ENCODE results near the gene JSRP1. TPM values are rescaled to one million over a fixed set of nuclear protein-coding genes. Genes with fewer than 3 reads are reported as not detected.

JSRP1 gene
- total RNA-seq, 2 donors from 2014 or later = 0.61 to 1.0 TPM

DNA sequence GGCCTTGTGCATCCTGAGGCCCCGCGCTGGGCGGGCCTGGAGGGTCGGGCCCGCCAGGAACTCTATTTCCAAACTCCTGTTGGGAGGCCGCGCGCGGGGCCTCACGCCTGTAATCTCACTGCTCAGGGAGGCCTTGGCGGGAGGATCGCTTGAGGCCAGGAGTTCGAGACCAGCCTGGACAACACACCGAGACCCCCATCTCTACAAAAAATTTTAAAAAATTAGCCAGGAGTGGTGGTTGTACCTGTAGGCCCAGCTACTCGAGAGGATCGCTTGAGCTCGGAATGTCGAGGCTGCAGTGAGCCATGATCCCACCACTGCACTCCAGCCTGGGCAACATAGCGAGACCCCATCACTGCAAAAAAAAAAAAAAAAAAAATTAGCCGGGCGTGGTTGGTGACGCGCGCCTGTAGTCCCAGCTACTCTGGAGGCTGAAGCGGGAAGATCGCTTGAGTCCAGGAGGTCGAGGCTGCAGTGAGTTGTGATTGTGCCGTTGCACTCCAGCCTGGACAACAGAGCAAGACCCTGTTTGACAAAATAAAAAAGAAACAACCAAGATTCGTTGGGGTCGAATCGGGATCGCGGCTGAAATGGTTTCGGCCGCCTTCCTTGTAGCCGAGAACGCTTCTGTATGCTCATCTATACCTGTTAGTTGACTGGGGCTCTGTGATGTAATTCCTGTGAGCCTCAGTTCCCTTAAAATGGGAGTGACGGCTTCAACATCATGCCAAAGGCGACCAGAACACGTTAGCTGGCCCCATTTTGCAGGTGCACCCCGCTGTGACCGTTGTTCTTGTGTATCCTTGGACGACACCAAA is 19.0 kb downstream of the JSRP1 start:
- no peak for ATAC-seq (replicated peaks)
- Mint-ChIP-seq H3K4me1 (peaks cover 46% of the 10 kb centered on the region), H3K27me3 (no peaks in the 10 kb centered on the region), H3K9me3 (no peaks in the 10 kb centered on the region), H3K4me3 (peak overlapping the region; percentile 95), H3K27ac (peak overlapping the region; percentile 98), H3K36me3 (ENCODE audit: low read depth) (peaks cover 77% of the 10 kb centered on the region)

DNA sequence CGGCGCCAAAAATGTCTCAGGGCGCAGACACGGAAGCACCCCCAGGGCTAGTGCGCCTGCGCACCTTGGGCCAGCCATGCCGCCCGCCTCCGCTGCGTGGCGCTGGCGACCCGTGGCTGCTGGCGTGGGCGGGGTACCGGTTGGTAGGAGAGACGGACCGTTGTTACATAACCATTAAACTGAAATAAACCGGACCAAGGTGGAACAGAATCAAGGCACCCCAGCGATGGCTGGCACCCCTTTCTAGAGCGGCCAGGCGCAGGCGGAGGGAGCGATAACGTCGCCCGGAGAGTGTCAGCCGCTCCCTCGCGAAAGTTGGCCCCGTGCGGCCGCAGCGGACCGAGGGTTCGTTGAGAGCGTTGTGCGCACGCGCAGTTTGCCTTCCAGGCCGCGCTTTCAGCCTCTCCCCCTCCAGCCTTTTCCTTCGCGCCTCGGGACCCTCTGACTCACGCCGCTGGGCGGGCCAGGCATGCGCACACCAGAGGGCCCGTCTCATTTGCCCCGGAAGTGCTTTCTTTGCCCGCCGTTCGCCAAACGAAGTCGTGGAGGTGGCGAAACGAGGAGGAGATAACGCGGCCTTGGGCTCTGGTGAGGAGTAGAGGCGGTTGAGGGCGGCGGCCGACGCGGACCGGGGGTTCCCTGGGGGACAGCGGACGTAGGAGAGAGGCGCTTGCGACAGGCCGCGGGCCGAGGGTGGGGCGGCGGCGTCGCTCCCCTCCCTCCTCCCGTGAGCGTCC is 19.7 kb downstream of the JSRP1 start, which contains the start of the genes PLEKHJ1 and SF3A2:
Gene PLEKHJ1, minus strand, starts transcription at position 16 of the 737 bp plus-strand sequence. CDS start 81 bp downstream, outside the sequence.
Gene SF3A2, plus strand, starts transcription at position 511 of the 737 bp plus-strand sequence. CDS start 6,595 bp downstream, outside the sequence.
- Mint-ChIP-seq H3K9me3 (no peaks in the 10 kb centered on the region), H3K27me3 (no peaks in the 10 kb centered on the region), H3K27ac (peak within 1 kb of the TSS; percentile 98), H3K4me3 (peak within 1 kb of the TSS; percentile 95), H3K4me1 (peaks cover 44% of the 10 kb centered on the region), H3K36me3 (ENCODE audit: low read depth) (peaks cover 73% of the 10 kb centered on the region)
- peak; percentile 86 for ATAC-seq (replicated peaks)

DNA sequence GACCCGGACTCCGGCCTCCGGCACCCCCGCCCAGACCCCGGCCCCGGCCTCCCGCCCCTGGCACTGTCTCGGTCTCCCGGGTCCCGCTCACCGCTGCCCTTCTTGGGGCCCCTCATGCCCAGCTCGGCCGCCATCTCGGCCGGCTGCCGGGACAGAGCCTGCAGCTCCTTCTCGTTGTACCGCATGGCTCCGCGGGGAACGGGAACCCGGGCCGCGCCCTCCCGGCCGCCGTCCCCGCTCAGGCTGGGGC is 20.2 kb downstream of the JSRP1 start:
- Mint-ChIP-seq H3K27me3 (no peaks in the 10 kb centered on the region), H3K36me3 (ENCODE audit: low read depth) (peaks cover 68% of the 10 kb centered on the region), H3K9me3 (no peaks in the 10 kb centered on the region), H3K4me1 (peaks cover 39% of the 10 kb centered on the region), H3K4me3 (peak overlapping the region; percentile 95), H3K27ac (peak overlapping the region; percentile 98)
- ATAC-seq (replicated peaks) = no peak

DNA sequence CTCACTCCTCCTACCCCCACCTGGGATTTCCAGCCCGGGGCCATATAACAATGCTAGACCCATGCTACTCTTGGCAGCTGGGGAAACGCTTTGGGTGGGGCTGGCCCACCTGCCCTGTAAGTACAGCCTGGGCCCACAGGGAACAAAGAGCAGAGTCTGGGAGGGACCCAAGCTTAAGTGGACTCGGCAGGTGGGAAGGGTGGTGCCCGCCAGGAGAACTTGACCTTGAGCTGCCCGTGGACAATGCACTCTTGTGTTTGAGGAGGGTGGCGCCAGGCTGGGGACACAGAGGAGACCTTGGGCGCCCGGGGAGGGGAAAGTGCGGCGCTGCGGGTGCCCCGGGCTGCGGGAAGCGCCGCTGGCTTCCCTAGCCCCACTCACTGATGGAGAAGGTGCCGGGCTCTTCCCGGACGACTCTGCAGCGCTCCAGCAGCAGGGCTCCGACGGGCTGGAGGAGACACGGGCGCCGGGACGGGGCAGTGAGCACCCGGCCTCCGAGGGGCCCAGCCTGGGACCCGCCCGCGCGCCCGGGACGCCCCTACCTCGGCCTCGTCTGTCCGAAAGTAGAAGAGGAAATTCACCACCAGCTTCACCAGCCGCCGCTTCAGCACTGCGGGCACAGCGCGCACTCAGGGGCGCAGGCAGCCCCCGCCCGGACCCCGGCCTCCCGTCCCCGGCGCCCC is 20.7 kb downstream of the JSRP1 start:
- Mint-ChIP-seq H3K36me3 (ENCODE audit: low read depth) (peaks cover 66% of the 10 kb centered on the region), H3K4me1 (peaks cover 35% of the 10 kb centered on the region), H3K4me3 (peak overlapping the region; percentile 95)

DNA sequence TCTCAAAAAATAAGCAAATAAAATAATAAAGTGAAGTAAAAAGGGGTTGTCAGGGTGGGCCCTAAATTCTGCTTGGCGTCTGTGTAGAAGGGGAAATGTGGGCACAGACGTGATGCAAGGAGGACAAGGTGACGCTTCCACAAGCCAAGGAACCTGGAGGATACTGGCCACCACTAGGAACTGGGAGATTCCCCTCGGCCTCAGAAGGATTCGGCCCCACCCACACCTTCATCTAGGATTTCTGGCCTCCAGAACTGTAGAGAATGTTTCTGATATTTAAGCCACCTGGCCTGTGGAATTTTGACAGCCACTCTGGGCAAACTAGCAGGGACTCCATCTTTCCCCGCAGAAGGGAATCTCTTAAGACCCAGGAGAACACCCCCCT is 21.2 kb downstream of the JSRP1 start:
- no peaks in the 10 kb centered on the region for H3K9me3 Mint-ChIP-seq
- ATAC-seq (replicated peaks) = no peak
- H3K27ac Mint-ChIP-seq = peak overlapping the region; percentile 90
- H3K4me3 Mint-ChIP-seq = peak overlapping the region; percentile 95
- H3K4me1 Mint-ChIP-seq = peaks cover 30% of the 10 kb centered on the region
- H3K27me3 Mint-ChIP-seq = no peaks in the 10 kb centered on the region
- H3K36me3 Mint-ChIP-seq (ENCODE audit: low read depth) = peaks cover 65% of the 10 kb centered on the region

More for the DNA sequence above, 20.7 kb downstream of the JSRP1 start:
- Mint-ChIP-seq H3K27me3 (no peaks in the 10 kb centered on the region), H3K9me3 (no peaks in the 10 kb centered on the region), H3K27ac (peak overlapping the region; percentile 90)
- ATAC-seq (replicated peaks) = peak; percentile 6

DNA sequence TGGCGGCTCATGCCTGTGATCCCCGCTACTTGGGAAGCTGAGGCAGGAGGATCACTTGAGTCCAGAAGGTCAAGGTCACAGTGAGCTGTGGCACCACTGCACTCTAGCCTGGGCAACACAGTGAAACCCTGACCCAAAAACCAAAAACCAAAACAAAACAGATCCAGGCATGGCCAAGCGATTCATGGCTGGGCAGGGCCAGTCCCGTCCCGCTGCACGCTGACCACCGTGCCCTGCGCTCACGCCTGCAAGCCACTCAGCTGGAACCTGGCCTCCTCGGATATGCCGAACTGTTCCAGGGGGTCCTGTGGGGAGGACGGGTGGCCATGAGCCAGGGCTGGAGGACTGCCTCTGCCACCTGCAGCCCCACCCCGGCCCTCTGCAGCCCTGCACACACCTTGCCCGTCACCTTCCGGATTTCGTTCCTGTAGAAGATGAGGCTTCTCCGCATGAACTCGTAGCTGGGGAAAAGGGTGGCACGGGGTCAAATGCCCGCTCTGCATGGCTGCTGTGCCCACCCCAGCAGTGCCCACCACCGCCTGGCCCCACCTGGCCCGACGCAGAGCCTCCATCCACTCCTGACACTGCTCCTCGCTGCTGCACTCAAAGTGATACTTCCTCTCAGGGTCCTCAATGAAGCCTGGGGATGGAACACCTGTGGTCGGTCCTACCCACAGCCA is 22.5 kb downstream of the JSRP1 start:
- peak overlapping the region; percentile 95 for H3K4me3 Mint-ChIP-seq
- H3K36me3 Mint-ChIP-seq (ENCODE audit: low read depth) = peaks cover 63% of the 10 kb centered on the region
- ATAC-seq (replicated peaks) = no peak
- H3K9me3 Mint-ChIP-seq = no peaks in the 10 kb centered on the region
- peak overlapping the region; percentile 90 for H3K27ac Mint-ChIP-seq
- no peaks in the 10 kb centered on the region for H3K27me3 Mint-ChIP-seq
- H3K4me1 Mint-ChIP-seq = peaks cover 21% of the 10 kb centered on the region

DNA sequence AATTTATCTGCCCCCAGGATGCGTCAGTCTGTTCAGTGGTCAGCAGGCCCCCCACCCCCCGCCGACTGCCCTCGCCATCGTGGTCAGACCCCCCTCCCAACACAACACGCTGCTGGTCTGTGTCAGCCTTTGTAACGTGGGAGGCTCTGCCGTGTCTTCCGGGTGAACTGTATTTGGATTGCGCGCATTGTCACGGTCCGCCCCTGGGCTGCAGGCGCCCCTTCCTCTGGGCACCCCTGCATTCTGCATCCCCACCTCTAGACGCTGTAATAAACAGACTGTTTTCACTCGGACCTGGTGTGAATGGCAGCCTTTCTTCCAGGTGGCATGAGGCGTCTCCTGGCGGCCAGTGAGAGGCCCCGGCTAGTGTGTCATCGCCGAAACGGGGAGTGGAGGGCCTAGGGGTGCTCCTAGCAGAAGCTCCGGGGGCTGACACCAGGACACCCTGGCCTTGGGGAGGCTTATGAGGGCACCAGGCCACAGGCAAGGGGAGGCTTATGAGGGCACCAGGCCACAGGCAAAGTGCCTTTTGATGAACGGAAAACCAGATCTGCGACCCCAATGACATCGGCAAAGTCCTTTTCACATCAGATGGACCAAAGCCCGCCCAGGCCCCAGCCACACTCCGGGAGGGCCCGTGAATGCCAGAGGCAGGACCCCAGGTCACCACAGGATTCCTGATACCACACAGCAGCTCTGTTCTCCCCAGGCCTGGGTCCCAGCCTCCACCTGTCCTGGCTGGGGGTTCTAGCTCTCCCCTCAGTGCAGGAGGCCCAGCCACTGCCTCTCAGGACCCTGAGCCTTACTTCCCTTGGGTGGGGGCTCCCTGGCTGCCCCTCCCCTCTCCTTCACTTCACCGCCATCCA is 23.7 kb downstream of the JSRP1 start:
- H3K27ac Mint-ChIP-seq = peak overlapping the region; percentile 77
- H3K36me3 Mint-ChIP-seq (ENCODE audit: low read depth) = peaks cover 60% of the 10 kb centered on the region
- H3K4me1 Mint-ChIP-seq = peaks cover 13% of the 10 kb centered on the region
- no peak for ATAC-seq (replicated peaks)
- peak overlapping the region; percentile 26 for H3K4me3 Mint-ChIP-seq
- H3K27me3 Mint-ChIP-seq = no peaks in the 10 kb centered on the region
- H3K9me3 Mint-ChIP-seq = no peaks in the 10 kb centered on the region

DNA sequence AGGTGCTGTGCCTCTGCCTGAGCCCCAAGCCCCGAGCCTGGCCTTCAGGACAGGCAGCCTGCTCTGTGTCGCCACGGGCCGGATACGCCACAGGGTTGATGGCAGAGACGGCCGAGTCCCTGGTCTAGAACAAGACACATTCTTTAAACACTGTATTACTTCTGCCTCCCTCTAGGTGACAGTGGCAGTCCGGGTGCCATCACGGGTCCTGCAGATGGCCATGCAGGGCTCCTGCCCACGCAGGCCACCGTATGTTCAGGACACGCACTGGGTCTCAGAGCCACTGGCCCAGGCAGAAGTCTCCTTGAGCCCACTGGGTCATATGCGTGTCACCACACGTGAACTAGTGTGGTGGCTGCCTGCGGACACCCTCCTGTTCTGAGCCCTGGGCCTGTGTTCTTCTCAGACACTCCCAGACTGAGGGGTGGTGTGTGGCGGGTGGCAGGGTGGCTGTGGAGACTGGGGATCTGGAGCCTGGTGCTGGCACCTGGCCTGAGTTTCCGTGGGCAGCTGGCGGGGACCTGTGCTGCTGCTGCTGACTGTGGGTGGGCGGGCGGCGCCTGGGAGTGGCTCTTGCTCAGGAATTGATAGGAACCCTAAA is 24.5 kb downstream of the JSRP1 start:
- ATAC-seq (replicated peaks) = no peak
- H3K27me3 Mint-ChIP-seq = no peaks in the 10 kb centered on the region
- no peaks in the 10 kb centered on the region for H3K9me3 Mint-ChIP-seq
- peaks cover 13% of the 10 kb centered on the region for H3K4me1 Mint-ChIP-seq
- no peak overlapping the region for H3K4me3 Mint-ChIP-seq
- peak overlapping the region; percentile 25 for H3K27ac Mint-ChIP-seq
- H3K36me3 Mint-ChIP-seq (ENCODE audit: low read depth) = peaks cover 54% of the 10 kb centered on the region

DNA sequence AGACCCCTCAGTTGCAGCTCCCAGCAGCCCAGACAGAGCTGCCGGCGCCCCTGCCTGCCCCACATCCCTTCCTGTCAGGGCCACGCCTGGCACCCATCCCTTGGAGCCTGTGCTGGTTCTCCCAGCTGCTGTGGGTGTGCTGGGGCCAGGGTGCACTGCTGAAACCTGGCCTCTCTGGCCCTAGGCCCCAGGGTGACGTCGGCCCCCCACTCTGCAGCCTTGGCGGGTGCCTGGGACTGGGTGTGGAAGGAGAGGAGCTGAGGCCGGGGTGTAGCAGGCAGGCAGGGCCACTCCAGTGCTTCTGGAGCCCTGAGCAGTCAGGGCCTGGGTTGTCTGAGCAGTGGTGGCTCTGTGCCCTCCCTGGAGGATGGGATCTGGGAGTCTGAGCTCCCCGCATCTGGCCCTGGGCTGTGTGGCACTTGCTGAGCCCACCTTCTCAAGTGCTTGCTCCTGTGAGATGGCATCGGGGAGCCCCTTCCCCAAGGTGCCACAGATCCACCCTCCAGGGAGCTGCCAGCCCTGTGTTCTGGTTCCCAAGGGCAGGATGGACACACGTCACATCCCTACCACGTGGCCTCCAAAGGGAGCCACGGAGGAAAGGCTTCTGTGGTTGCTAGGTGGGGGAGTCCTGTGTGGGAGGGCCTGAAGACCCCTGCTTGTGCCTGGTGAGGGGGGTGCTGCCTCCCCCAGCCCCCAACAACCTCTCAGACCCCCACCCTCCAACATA is 25.2 kb downstream of the JSRP1 start:
- Mint-ChIP-seq H3K27me3 (no peaks in the 10 kb centered on the region), H3K27ac (peak overlapping the region; percentile 25), H3K9me3 (no peaks in the 10 kb centered on the region), H3K4me1 (peaks cover 6% of the 10 kb centered on the region), H3K36me3 (ENCODE audit: low read depth) (peaks cover 49% of the 10 kb centered on the region), H3K4me3 (no peak overlapping the region)
- ATAC-seq (replicated peaks) = no peak

DNA sequence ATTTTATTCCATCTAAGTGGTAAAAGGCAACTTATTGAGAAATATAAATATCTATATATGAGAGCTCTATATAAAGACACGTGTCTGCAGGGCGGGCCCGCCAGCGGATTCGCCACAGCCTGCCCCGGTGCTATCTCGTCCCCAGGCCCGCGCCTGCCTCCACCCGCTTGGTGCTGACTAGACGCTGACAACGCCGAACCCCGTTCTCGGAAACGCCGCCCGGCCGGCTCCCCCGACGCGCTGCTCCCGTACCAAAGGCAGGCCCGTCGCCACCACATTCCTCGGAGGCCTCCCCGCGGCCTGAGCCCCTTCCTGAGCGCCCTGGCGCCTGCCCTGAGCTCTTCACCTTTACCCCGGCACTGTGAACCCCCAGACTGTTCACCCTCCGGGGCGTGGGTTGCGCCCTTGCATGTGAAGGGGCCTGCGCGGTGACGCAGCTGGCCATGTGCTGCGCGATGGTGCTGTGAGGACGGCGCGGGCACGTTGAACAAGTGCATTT is 26.1 kb downstream of the JSRP1 start:
- Mint-ChIP-seq H3K27ac (no peak overlapping the region), H3K36me3 (ENCODE audit: low read depth) (peaks cover 53% of the 10 kb centered on the region), H3K4me1 (peaks cover 6% of the 10 kb centered on the region), H3K4me3 (no peak overlapping the region), H3K9me3 (no peaks in the 10 kb centered on the region), H3K27me3 (no peaks in the 10 kb centered on the region)
- no peak for ATAC-seq (replicated peaks)

DNA sequence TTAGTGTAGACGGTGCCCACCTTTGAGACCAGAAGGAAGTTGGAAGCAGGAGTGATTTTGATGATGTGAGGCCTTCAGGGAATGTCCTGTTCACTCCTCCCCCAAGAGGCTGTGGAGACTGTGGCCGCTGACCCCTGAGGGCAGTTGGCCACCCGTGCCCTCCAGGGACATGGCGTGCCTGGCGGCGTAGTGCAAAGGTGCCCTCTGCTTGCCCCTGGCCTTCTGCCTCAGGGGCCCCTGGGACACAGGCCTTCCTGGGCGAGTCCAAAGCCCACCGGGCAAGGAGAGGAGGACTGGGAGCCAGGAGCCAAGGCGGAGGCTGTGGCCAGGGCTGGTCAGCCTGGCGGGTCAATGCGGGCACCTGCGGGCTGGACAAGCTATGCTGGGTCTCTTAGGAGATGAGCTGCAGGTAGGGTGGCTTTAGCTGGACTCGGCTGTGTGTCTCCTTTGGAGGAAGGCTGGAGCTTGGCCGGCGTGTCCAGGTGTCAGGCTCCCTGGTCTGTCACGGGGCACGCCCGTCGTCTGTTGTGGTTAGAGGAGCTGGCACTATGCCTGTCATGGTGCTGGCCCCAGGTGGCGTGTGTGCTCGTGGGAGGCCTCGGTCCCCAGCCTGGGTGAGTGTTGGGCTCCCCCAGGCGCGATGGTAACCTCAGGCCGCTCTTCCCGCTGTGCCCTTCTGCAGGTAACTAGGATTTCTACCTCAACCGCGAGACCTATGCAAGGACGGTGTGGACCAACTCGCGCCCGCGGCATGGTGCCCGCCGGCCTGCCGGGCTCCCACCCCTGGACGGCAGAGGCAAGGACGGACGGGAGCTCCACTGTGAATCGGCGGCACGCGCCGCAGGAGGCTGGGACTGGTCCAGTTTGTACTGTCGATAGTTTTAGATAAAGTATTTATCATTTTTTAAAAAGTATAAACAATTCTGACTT is 26.8 kb downstream of the JSRP1 start:
- Mint-ChIP-seq H3K9me3 (no peaks in the 10 kb centered on the region), H3K36me3 (ENCODE audit: low read depth) (peaks cover 53% of the 10 kb centered on the region), H3K27ac (no peak overlapping the region), H3K4me3 (no peak overlapping the region), H3K27me3 (no peaks in the 10 kb centered on the region), H3K4me1 (peaks cover 6% of the 10 kb centered on the region)
- no peak for ATAC-seq (replicated peaks)

Data from activated T-helper 17 cell treated with anti-CD3 and anti-CD28 coated beads, Interleukin-2, amount 50 U/mL, for 72 hours (primary cell).